GM19240 (cell line): ENCODE results near the gene PIK3C2A.

Experiments
- DNase-seq: peaks from one replicate; pipeline ENCODE4 v3.0.0; 2011; ENCODE audit warnings: low spot score; ENCODE audit not compliant: insufficient read length

The PIK3C2A gene

GRCh38 chr11:17211286-17211685 is 3.5 kb upstream of the PIK3C2A start:
- DNase-seq: no peak

- no peak for DNase-seq
These were observed 2.1 kb upstream of the PIK3C2A start for GRCh38 chr11:17209939-17210245.

GRCh38 chr11:17208257-17208999 is 642 bp upstream of the PIK3C2A start:
- DNase-seq: no peak

- no peak for DNase-seq
These were observed 1.3 kb downstream of the PIK3C2A start for GRCh38 chr11:17206463-17206862.

GRCh38 chr11:17197431-17197898 is 10.3 kb downstream of the PIK3C2A start:
- DNase-seq: no peak

GRCh38 chr11:17188675-17189074 is 19.1 kb downstream of the PIK3C2A start:
- DNase-seq: no peak

GRCh38 chr11:17186932-17187692 is 20.7 kb downstream of the PIK3C2A start:
- no peak for DNase-seq

- no peak for DNase-seq
These were observed 21.8 kb downstream of the PIK3C2A start for GRCh38 chr11:17185938-17186337.

GRCh38 chr11:17184882-17185587 is 22.8 kb downstream of the PIK3C2A start:
- DNase-seq: no peak

GRCh38 chr11:17183836-17184235 is 23.9 kb downstream of the PIK3C2A start:
- no peak for DNase-seq

GRCh38 chr11:17179970-17180369 is 27.8 kb downstream of the PIK3C2A start:
- no peak for DNase-seq

- no peak for DNase-seq
These were observed 34.5 kb downstream of the PIK3C2A start for GRCh38 chr11:17173332-17173731.

- DNase-seq: no peak
These were observed 35.9 kb downstream of the PIK3C2A start for GRCh38 chr11:17171916-17172315.

GRCh38 chr11:17171343-17171742 is 36.4 kb downstream of the PIK3C2A start:
- no peak for DNase-seq

- DNase-seq: no peak
These were observed 37.9 kb downstream of the PIK3C2A start for GRCh38 chr11:17169876-17170275.

- no peak for DNase-seq
These were observed 42.4 kb downstream of the PIK3C2A start for GRCh38 chr11:17165247-17165890.

- DNase-seq: no peak
These were observed 43.2 kb downstream of the PIK3C2A start for GRCh38 chr11:17164361-17165246.

- DNase-seq: no peak
These were observed 44.0 kb downstream of the PIK3C2A start for GRCh38 chr11:17163736-17164135.

GRCh38 chr11:17163291-17163690 is 44.5 kb downstream of the PIK3C2A start:
- no peak for DNase-seq

GRCh38 chr11:17162376-17162775 is 45.4 kb downstream of the PIK3C2A start:
- no peak for DNase-seq

GRCh38 chr11:17161515-17161914 is 46.3 kb downstream of the PIK3C2A start:
- no peak for DNase-seq
